ENCODE results near the gene ARID3A.
A peak's percentile ranks its signal among the peaks of the same experiment; 100 is the strongest.

ARID3A gene

DNA sequence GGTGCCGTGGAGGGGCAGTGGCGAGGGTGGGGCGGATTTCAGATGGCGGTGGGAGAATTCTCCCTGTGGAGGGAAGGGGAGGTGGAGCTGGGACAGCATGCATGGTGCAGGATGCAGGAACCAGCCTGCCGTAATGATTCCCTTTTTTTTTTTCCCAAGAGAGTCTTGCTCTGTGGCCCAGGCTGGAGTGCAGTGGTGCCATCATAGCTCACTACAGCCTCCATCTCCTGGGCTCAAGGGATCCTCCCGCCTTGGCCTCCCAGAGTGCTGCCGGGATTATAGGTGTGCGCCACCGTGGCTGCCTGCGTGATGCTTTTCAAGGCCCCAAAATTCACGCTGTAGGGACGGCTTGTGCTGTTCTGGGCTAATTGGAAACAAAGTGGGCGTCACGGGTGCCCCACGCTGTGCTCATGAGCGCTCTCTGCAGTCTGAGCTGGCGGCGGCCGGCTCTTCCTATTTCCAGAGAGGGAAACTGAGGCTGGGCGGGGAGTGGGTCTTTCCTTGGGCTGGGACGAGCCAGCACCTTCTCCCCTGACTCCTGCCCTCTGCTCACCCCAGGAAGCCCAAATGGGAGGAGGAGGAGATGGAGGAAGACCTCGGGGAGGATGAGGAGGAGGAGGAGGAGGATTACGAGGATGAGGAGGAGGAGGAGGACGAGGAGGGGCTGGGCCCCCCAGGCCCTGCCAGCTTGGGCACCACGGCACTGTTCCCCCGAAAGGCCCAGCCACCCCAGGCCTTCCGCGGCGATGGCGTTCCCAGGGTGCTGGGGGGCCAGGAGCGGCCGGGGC is 6.2 kb downstream of the ARID3A start:
- no peak for DNase-seq (ENCODE audit: low read depth)

DNA sequence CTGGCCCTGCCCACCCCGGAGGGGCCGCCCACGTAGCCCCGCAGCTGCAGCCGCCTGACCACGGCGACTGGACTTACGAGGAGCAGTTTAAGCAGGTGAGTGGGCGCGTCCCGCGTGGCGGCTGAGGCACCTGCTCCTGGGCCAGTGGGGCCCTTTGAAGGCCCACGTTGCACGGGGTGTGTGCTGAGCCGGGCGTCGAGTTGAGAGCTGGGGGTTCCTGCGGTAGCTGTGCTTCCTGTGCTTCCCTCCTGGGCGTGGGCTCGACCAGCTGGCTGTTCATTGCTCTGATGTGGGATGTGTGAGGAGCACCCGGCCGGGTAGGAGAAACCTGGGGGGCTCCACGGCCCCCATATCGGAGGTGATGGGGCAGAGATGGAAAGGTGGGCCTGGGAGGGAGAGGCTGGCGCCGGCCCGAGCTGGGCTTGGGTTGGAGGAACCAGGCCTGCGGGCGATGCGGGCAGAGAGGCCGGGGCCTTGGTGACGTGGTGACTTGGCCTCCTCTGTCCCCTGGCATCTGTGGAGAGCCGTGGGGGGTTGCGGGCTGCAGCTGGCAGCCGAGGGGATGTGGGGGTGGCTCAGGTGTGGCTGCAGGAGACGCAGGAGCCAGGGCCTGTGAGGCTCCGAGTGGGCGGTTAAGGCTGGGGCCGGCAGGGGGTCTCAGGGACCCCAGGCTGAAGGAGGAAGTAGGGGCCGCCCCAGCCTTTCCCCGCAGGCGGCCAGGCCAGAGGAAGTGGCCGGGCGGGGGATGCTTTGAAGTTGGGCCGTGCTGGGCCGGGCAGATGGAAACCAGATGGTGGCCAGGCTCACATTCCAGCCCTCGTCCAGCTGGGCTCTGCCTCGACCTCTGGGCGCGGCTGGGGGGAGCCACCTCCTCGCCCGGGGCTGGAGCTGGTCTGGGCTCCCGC is 7.1 kb downstream of the ARID3A start:
- DNase-seq (ENCODE audit: low read depth): peak; percentile 95

DNA sequence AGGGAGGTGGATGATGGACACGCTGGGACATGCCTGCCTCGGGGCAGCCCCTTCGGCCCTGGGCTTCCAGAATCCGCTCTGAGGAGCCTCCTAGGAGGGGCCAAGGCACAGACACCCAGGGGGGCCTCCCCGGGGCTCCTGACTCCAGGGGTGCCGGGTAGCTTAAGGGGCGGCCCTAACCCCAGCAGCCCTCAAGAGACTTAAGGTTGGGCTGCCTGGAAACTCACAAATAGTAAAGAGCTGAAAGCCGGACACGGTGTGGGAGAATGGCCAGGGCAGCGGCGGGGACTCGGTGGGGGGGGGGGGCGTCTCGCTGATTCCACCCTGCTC is 7.7 kb downstream of the ARID3A start:
- DNase-seq (ENCODE audit: low read depth): no peak

DNA sequence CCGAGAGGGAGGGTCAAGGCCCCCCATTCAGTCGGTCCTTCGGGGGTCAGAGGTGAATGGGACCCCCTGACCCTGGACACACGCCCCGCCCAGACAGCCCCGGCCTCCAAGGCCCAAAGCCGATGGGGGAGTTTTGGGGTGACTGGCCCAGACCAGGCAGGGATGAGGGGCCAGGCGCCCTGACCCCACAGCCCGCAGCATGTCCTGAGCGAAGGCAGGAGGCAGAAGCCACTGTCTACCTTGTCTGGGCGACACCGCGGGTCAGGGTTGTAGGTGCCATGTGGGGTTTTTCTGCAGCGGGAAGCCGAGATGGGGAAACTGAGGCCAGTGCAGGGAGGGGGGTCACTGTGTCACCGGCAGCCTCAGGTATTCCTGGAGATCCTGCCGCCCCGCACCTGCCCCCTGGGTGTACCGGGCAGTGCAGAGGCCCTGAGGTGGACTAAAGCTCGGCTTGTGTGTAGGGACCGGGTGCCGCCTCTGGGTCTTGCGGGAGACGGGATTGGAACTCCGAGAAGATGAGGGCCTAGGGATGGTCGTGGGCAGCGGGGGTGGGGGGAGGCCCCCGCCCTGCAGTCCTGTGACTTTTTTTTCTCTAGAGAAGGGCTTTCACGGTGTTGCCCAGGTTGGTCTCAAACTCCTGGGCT is 8.5 kb downstream of the ARID3A start:
- DNase-seq (ENCODE audit: low read depth): no peak

DNA sequence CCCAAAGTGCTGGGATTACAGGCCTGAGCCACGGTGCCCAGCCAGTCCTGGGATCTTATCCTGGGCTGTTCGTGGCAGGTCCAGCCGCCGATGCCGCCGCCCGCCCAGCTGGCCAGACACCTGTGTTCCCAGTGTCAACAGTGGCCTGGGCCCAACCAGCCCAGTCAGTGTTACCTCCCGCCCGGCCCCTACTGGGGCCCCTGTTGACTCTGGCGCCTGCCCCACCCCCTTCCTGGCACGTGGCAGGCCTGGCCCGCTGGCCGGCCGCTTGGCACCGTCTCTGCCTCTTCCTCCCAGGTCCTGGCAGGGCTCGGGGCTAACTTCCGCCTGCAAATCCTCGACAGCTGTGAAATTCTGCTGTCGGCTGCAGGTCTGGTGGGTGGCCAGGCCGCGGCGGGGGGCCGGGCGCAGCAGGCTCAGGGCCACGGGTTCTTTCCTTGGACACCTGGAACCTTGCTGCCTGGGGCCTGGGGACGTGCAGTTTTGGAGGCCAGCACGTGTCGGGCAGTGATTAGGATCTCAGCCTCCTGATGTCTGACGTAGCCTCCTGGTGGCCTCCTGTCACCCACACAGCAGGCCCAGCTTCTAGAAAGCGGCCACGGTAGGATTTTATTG is 9.1 kb downstream of the ARID3A start:
- DNase-seq (ENCODE audit: low read depth): no peak

DNA sequence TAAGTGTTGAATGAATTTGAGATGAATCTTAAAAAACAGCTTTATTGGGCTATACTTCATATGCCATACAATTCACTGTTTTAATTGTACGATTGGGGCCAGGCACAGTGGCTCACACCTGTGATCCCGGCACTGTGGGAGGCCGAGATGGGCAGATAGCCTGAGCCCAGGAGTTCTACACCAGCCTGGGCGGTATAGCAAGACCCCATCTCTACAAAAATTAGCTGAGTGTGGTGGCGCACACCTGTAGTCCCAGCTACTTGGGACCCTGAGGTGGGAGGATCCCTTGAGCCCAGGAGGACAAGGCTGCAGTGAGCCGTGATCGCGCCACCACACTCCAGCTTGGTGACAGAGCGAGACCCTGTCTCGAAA is 10.3 kb downstream of the ARID3A start:
- DNase-seq (ENCODE audit: low read depth): no peak

DNA sequence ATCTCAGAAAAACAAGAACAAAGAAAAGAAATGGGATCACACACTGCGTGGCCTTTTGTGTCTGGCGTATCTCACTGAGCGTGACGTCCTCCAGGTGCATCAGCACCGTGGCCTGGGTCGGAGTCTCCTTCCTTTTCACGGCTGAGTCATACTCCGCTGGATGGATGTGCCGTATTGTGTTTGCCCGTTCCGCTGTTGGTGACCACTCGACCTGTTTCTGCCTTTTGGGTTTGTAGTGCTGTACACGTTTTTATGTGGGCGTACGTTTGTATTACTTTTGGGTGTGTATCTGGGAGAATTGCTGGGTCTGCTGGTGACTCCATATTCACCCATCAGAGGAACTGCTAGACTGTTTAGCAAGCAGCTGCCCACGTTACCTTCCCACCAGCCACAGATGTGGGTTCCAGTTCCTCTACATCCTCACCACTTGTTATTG is 11.4 kb downstream of the ARID3A start:
- DNase-seq (ENCODE audit: low read depth): no peak

DNA sequence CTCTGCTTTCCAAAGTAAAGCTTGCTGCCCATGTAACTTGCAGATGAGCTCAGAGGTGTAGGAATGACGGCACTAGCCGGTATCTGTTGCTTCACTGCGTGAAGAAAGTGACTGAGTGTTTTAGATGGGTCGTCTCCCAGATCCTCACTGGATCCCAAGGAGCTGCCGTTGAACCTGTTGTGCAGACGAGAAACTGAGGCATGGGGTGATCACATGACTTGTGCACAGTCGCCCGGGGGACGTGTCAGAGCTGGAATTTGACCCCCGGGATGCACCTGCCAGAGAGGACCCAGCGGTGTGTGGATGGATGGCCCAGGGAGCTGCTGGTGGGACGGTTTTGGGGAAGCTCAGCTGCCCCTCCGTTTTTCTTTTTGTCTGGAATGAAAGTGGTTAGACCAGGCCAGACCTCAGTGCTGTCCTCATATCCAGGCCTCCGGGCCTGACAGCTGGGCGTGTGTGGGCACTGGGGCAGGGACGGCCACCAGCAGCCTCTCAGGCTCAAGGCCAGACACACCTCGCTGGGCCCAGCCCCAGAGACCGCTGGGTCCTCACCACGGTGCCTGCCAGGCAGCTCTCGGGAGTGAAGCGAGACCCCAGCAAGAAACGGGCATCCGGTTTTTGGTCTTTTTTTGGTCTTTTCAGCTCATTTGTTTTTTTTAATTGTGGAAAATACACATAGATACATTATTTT is 12.5 kb downstream of the ARID3A start:
- DNase-seq (ENCODE audit: low read depth): no peak

DNA sequence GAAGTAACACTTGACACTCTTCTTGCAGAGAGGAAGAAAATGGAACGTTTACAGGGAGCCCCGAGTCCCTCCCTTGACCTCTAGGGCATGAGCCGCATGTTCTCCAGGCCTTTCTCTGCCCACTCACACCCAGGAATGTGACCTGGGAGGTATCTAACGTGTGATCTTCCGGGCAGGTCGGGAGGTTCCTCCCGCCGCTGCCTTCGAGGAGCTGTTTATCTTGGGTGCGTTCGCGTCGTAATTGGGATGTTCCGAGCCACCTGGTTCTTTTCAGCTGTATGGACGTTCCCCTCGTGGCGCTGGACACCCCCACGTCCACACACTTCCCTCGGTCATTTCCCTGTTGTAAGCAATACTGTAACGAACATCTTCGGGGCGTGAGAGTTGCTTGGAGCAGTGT is 13.6 kb downstream of the ARID3A start:
- no peak for DNase-seq (ENCODE audit: low read depth)

DNA sequence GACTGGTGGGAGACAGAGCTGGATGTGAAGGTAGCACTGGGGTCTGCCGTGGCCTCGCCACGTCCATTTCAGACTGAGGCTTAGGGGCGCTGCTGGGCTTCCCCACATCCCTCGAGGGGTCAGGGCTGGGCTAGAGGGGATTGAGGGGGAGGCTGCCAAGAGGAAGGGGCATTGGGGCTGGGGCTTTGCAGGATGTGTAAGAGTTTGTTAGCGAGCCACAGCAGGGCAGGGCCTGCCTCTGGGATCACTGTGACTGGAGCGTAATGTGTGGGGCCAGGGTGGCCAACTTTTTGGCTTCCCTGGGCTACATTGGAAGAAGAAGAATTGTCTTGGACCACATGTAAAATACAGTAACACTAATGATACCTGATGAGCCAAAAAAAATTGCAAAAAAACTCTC is 14.1 kb downstream of the ARID3A start:
- DNase-seq (ENCODE audit: low read depth): no peak

DNA sequence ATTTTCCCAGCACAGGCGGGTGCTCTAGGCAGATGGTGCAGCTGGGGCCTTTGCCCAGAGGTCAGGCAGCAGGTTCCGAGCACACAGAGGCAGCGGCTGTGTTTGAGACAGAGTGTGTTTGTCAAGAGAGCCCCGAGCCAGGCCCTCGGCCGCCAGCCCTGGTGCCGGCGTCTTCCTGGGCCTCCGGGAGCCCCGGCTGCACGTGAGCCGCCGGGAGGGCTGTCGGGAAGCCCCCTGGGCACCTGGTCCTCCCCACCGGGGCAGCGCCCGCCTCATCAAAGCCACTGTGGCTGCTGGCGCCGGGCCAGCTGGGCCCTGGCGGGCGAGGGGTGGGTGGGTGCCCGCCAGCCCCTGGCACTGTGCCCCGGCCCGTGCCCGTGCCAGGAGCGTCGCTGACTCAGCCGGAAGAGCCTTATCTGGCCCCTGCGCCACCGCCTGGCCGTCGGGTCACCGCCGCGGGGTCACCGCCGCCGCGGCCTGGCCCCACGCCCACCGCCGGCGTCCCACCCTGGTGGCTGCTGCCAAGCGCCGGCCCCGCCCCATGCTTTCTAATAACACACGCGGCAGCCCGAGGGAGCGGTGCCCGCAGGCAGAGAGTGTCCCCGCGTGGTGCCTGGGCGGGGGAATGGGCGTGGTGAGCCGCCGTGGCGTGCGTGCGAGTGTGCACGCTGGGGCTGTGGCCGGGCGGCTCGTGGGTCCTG is 14.9 kb downstream of the ARID3A start:
- no peak for DNase-seq (ENCODE audit: low read depth)

DNA sequence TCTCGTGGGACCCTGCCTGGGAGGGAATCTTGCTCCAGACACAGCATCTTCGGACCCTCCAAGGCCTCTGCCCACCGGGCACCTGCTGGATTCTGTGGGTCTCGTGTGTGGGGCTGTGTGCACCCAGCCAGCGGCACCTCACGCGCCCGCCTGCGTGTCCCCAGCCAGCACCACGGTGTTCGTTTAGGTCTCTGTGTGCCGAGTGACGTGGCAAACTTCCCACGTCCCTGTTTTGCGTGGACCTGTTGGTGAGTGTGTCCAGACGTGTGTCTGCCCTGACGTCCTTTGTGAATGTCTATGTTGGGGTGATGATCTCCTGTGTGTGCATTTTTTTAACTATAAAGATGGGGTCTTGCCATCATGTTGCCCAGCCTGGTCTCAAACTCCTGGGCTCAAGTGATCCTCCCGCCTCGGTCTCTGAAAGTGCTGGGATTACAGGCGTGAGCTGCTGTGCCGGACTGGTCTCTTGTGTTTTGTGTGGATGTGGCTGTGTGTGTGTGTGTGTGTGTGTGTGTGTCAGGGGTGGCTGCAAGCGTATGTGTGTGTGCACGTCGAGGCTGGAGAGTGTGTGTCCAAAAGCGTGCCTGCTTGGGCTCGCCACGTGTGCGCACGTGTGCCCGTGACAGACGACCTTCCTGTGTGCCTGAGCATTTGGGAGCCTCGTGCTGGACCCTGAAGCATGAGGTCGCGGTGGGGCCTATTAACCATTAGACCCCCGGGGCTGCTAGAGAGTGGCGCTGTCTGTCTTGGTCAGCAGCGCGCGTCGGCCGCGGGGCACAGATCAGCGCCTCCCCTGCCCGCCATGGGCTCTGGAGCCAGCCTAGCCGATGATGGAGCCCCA is 15.7 kb downstream of the ARID3A start:
- no peak for DNase-seq (ENCODE audit: low read depth)

DNA sequence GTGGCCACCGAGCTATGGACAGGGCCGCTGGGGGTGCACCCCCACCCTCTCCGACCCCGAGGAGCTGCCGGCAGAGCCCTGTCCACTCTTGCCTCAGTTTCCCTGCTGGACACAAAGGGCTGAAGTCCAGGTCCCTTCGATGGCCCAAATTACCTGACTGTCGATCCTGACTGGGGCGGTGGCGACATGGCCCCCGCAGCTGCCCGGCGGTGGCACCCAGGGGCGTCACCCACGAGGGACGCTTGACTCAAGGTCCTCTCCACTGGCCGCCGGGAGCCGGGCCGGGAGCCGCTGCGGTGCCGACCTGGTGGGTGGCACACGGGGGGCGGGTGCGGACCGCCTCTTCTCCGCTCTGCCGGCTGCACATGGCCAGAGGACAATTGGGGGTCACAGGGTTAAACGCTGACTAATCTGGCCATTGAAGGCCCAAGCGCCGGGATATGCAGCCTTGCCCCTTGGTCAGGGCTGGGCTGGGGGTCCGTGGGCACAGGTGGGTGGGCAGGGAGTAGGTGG is 16.4 kb downstream of the ARID3A start:
- no peak for DNase-seq (ENCODE audit: low read depth)

DNA sequence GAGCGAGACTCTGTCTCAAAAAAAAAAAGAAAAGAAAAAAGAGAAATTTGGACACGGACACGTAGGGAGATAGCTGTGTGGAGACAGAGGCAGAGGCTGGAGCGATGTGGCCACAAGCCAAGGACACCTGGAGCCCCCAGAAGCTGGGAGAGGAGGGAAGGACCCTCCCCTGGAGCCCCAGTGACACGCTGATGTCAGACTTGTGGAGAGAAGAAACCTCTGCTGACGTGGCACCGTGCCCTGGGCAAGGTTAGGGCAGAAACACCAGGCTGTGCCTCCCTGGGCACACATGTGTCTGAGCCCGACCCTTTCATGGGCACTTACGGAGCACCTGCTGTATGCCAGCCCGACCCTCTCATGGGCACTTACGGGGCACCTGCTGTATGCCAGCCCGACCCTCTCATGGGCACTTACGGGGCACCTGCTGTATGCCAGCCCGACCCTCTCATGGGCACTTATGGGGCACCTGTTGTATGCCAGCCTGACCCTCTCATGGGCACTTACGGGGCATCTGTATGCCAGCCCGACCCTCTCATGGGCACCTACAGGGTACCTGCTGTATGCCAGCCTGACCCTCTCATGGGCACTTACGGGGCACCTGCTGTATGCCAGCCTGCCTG is 17.8 kb downstream of the ARID3A start:
- DNase-seq (ENCODE audit: low read depth): no peak

DNA sequence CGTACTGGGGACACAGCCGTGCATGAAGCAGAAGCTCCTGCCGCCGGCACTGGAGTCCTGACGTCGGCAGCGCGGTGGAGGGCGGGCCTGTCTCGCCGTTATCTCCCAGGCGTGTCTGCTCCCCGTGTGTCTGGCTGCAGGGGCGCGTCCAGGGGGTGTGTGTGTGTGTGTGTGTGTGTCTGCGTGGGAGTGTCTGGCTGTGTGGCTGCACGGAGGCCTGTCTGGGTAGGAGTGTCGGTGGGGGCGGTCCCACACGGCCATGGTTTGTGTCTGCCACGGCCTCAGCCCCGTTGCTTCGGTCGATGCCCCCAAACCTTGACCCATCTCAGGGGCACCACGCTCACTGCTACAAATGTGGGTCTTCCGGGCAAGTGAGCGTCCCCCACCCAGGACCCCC is 18.3 kb downstream of the ARID3A start:
- DNase-seq (ENCODE audit: low read depth): no peak

DNA sequence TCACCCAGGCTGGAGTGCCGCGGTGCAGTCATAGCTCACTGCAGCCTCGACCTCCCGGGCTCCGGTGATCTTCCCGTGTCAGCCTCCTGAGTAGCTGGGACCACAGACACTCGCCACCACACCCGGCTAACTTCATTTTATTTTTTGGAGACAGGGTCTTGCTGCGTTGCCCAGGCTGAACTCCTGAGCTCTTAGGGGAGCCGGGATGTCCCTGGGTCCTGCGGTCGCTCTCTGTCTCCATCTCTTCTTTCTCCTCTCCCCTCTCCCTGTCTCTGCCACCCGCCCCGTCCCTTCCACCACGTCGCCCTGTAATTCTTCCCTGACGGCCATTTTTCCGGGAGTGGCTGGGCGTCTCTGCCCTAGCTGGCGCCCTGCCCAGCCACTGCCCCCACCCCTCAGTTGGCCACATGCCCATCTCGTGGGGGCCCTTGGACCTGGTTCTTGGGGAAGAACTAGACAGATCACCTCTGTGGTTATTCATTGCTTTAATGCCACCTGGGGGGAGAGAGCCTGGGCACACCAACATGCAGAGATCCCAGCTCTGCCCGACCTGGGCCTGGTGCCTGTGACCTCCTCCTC is 18.9 kb downstream of the ARID3A start:
- no peak for DNase-seq (ENCODE audit: low read depth)

DNA sequence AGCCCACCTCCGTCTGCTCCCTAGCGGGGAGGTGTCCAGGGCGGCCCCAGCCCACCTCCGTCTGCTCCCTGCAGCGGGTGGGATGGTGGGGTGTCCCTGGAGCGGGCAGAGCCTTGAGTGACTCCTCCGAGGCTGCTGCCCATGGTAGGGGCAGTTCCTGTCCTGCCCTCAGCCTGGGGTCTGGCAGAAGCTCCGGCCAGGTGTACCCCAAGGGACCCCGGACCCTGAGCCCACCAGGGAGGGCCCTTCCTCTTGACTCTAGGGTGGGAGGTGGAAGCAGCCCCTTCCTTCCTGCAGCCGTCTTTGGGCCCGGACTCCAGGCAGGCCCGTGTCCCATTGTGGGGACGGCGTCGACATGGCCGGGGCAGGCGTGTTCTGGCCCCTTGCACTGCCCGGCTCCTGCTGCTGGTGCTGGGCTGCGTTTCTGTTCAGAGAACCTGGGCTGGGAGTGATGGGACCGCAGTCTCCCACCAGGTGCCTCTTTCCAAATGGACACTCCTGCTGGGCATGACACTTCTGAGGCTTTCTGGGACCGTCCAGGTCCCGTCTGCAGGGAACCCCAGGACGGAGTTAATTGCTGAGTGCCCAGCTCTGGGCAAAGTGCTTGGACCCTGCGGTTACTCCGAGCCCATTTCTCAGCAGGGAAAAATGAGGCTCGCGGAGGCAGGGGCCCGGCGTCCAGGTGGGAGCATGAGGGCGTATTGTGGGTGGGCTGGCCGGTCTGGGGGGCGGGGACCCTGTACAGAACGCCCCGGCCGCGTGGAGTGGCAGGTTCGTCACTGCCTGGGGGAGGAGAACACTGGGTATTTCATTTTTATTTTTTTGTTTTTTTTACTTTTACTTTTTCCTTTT is 19.8 kb downstream of the ARID3A start:
- no peak for DNase-seq (ENCODE audit: low read depth)

DNA sequence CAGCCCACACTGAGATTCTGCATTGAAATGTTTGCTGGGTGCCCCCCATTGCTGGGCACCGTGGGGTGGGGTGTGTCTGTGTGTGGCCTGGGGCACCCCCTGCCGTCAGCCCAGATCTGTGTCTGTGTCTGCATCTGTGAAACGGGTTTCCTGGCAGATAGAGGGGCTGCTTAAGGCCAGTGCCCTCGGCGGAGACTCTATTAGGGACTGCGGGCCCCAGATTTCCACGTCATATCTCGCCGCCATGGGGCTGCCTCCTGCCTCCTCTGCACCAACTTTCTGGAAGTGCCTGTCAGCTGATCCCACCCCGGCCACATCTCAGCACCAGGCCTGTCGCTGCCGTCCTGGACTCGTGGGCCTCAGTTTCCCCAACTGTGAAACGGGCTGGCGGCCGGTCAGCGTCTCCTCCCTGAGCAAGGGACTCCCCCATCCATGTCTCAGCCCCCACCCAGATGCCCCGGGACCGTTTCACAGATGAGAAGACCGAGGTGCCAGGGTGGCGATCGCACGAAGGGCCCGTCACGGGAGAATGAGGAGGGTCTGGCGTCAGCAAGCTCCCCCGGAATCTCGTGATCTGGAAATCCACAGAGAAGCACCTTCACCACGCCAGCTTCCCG is 21.4 kb downstream of the ARID3A start:
- no peak for DNase-seq (ENCODE audit: low read depth)

All from ELR (cell line).